ENCODE measurements around the gene WIPI1. TPM values are rescaled to one million over a fixed set of nuclear protein-coding genes. Genes with fewer than 3 reads are reported as not detected.

Gene WIPI1
- total and polyA plus RNA-seq, 3 donors from 2014 or later, result 25.4 to 38.3 (median 26.8) TPM

- no peak for TF ChIP-seq CTCF (IDR thresholded peaks at IDR 0.05)
- no peak for TF ChIP-seq POLR2A (IDR thresholded peaks at IDR 0.05)
- Histone ChIP-seq H3K36me3 (ENCODE audit: low read depth, missing control alignments) (no peaks in the 10 kb centered on the region), H3K4me3 (no peak overlapping the region), H3K27ac (peak overlapping the region; percentile 33 to 83), H3K4me1 (peaks cover 36% of the 10 kb centered on the region), H3K9me3 (no peaks in the 10 kb centered on the region), H3K27me3 (no peaks in the 10 kb centered on the region)
- no peak for DNase-seq
- intact Hi-C loops (cut with DNase I; ENCODE audit: low total_unique reads), result no loop called here
- 71 to 74% methylated on average over 14 of the region's 14 CpGs for WGBS, 2 donors
Measured at GRCh38 chr17:68441070-68441770, 16.1 kb downstream of the WIPI1 start.

- H3K27me3 ChIP-seq, result no peaks in the 10 kb centered on the region
- 82 to 84% methylated on average over 2 of the region's 2 CpGs for WGBS, 2 donors
- no peak overlapping the region for H3K4me3 ChIP-seq
- H3K4me1 ChIP-seq, result peaks cover 38% of the 10 kb centered on the region
- no peaks in the 10 kb centered on the region for H3K36me3 ChIP-seq (ENCODE audit: low read depth, missing control alignments)
- no peak for TF ChIP-seq CTCF (IDR thresholded peaks at IDR 0.05)
- TF ChIP-seq POLR2A (IDR thresholded peaks at IDR 0.05), result no peak
- H3K9me3 ChIP-seq, result no peaks in the 10 kb centered on the region
- intact Hi-C loops (cut with DNase I; ENCODE audit: low total_unique reads), result no loop called here
- DNase-seq, result no peak
- H3K27ac ChIP-seq, result no peak overlapping the region
Measured at GRCh38 chr17:68440526-68440925, 16.8 kb downstream of the WIPI1 start.

GRCh38 chr17:68439656-68440290 lies 17.5 kb downstream of the WIPI1 start:
- TF ChIP-seq CTCF (IDR thresholded peaks at IDR 0.05) (no peak), POLR2A (IDR thresholded peaks at IDR 0.05) (no peak)
- 75 to 76% methylated on average over 8 of the region's 8 CpGs for WGBS, 2 donors
- H3K27me3 ChIP-seq, result no peaks in the 10 kb centered on the region
- H3K4me1 ChIP-seq, result peaks cover 38% of the 10 kb centered on the region
- H3K36me3 ChIP-seq (ENCODE audit: low read depth, missing control alignments), result no peaks in the 10 kb centered on the region
- no peaks in the 10 kb centered on the region for H3K9me3 ChIP-seq
- intact Hi-C loops (cut with DNase I; ENCODE audit: low total_unique reads), result loop anchor here (10.0 kb wide), 1 partner anchor 175 kb away; no protein-coding TSS in a partner anchor
- no peak for DNase-seq
- no peak overlapping the region for H3K4me3 ChIP-seq
- H3K27ac ChIP-seq, result no peak overlapping the region

- 65 to 67% methylated on average over 14 of the region's 14 CpGs for WGBS, 2 donors
- Histone ChIP-seq H3K9me3 (no peaks in the 10 kb centered on the region), H3K27me3 (no peaks in the 10 kb centered on the region), H3K4me1 (peaks cover 29% of the 10 kb centered on the region), H3K27ac (peak overlapping the region; percentile 42 to 46), H3K36me3 (ENCODE audit: low read depth, missing control alignments) (no peaks in the 10 kb centered on the region), H3K4me3 (no peak overlapping the region)
- no peak for DNase-seq
- no peak for TF ChIP-seq CTCF (IDR thresholded peaks at IDR 0.05)
- TF ChIP-seq POLR2A (IDR thresholded peaks at IDR 0.05), result no peak
- intact Hi-C loops (cut with DNase I; ENCODE audit: low total_unique reads), result loop anchor here (10.0 kb wide), 1 partner anchor 173 kb away; no protein-coding TSS in a partner anchor
Measured at GRCh38 chr17:68437979-68438822, 19.1 kb downstream of the WIPI1 start.

Measured in testis (tissue), 3 donors.